Astrocyte (in vitro differentiated cells and primary cell): ENCODE results near the gene STK17A. TPM values are rescaled to one million over a fixed set of nuclear protein-coding genes. Genes with fewer than 3 reads are reported as not detected.
A peak's percentile ranks its signal among the peaks of the same experiment; 100 is the strongest.

Experiments used
- DNase-seq: peaks from one replicate; pipeline ENCODE4 v3.0.0-alpha.2; 2010; ENCODE audit warnings: low read depth
- FAIRE-seq: peaks from 2 replicates; lab custom pipeline; 2011; peaks lifted over from hg19 to GRCh38; lab: Jason Lieb, UNC
- H2AFZ ChIP-seq: 2 replicates; pipeline ENCODE4 v1.6.0; 2012; ENCODE audit warnings: low read depth, low read length, inconsistent platforms
- H3K27ac ChIP-seq: 2 replicates; pipeline ENCODE4 v1.5.1; 2011; ENCODE audit warnings: low read depth, low read length, inconsistent platforms
- H3K27me3 ChIP-seq: 2 replicates; pipeline ENCODE4 v1.6.0; 2011; ENCODE audit warnings: low read length, inconsistent platforms; ENCODE audit not compliant: insufficient read depth
- H3K36me3 ChIP-seq: 2 replicates; pipeline ENCODE4 v1.5.1; 2011; ENCODE audit warnings: low read length, inconsistent platforms; ENCODE audit not compliant: insufficient read depth
- H3K4me1 ChIP-seq: 2 replicates; pipeline ENCODE4 v1.5.1; 2011; ENCODE audit warnings: low read length, inconsistent platforms; ENCODE audit not compliant: insufficient read depth
- H3K4me2 ChIP-seq: 2 replicates; pipeline ENCODE4 v1.6.0; 2012; ENCODE audit warnings: low read length, inconsistent platforms
- H3K4me3 ChIP-seq: 2 replicates; pipeline ENCODE4 v1.5.1; 2011; ENCODE audit warnings: low read depth, mild to moderate bottlenecking, low read length, inconsistent platforms; ENCODE audit not compliant: insufficient read depth
- H3K79me2 ChIP-seq: 2 replicates; pipeline ENCODE4 v1.6.0; 2012; ENCODE audit warnings: mild to moderate bottlenecking, low read length, inconsistent platforms; ENCODE audit not compliant: insufficient read depth
- H3K9ac ChIP-seq: 2 replicates; pipeline ENCODE4 v1.6.0; 2012; ENCODE audit warnings: mild to moderate bottlenecking, low read length, inconsistent platforms
- H3K9me3 ChIP-seq: 2 replicates; pipeline ENCODE4 v1.5.1; 2012; ENCODE audit warnings: low read depth, mild to moderate bottlenecking, low read length, inconsistent platforms; ENCODE audit not compliant: insufficient read depth
- H4K20me1 ChIP-seq: 2 replicates; pipeline ENCODE4 v1.6.0; 2012; ENCODE audit warnings: low read length, inconsistent platforms; ENCODE audit not compliant: insufficient read depth
- H3K27ac Mint-ChIP-seq: one replicate; pipeline ENCODE4 v1.8.0; 2021; ENCODE audit warnings: mild to moderate bottlenecking, mixed read lengths; ENCODE audit not compliant: unreplicated experiment
- H3K27me3 Mint-ChIP-seq: one replicate; pipeline ENCODE4 v1.8.0; 2021; ENCODE audit warnings: low read depth, mixed read lengths; ENCODE audit not compliant: unreplicated experiment
- H3K36me3 Mint-ChIP-seq: one replicate; pipeline ENCODE4 v1.8.0; 2021; ENCODE audit warnings: low read depth, mixed read lengths; ENCODE audit not compliant: unreplicated experiment
- H3K4me1 Mint-ChIP-seq: one replicate; pipeline ENCODE4 v1.8.0; 2021; ENCODE audit warnings: low read depth, mixed read lengths; ENCODE audit not compliant: unreplicated experiment
- H3K4me3 Mint-ChIP-seq: one replicate; pipeline ENCODE4 v1.8.0; 2021; ENCODE audit warnings: mild to moderate bottlenecking, moderate library complexity, mixed read lengths; ENCODE audit not compliant: unreplicated experiment
- H3K9me3 Mint-ChIP-seq: one replicate; pipeline ENCODE4 v1.8.0; 2021; ENCODE audit warnings: mild to moderate bottlenecking, mixed read lengths; ENCODE audit not compliant: unreplicated experiment
- CTCF ChIP-seq: IDR thresholded peaks from 2 replicates; pipeline ENCODE4 v1.5.1; 2011; ENCODE audit warnings: low read depth, mild to moderate bottlenecking, inconsistent platforms, low read length, moderate library complexity; ENCODE audit not compliant: insufficient read depth
- EZH2 ChIP-seq: IDR thresholded peaks from 2 replicates; pipeline ENCODE4 v1.6.1; 2012; ENCODE audit warnings: mild to moderate bottlenecking, low read length, inconsistent platforms; ENCODE audit not compliant: insufficient read depth
- total RNA-seq: library from RNA; stranded (reverse); gene quantifications from 2 replicates; pipeline ENCODE4 v1.2.1, GENCODE V29; 2021

Gene STK17A
- total RNA-seq, 1 donor from 2014 or later = 38.4 TPM

GRCh38 chr7:43600056-43600455, 17.1 kb downstream of the STK17A start:
- Histone ChIP-seq H3K9me3 (no peaks in the 10 kb centered on the region), H3K36me3 (peaks cover 58% of the 10 kb centered on the region), H3K27ac (no peak overlapping the region), H3K79me2 (peaks cover 99% of the 10 kb centered on the region), H2AFZ (no peak overlapping the region), H3K9ac (no peak overlapping the region), H3K27me3 (no peaks in the 10 kb centered on the region), H4K20me1 (peaks cover 81% of the 10 kb centered on the region), H3K4me3 (no peak overlapping the region), H3K4me1 (no peaks in the 10 kb centered on the region), H3K4me2 (no peak overlapping the region)
- Mint-ChIP-seq H3K27me3 (no peaks in the 10 kb centered on the region), H3K4me3 (no peak overlapping the region), H3K36me3 (peaks cover 7% of the 10 kb centered on the region), H3K4me1 (no peaks in the 10 kb centered on the region), H3K9me3 (no peaks in the 10 kb centered on the region), H3K27ac (no peak overlapping the region)
- TF ChIP-seq CTCF (no peak), EZH2 (no peak)
- no peak for DNase-seq
- FAIRE-seq = no peak

- H3K9me3 ChIP-seq = no peaks in the 10 kb centered on the region
- DNase-seq (no peak), FAIRE-seq (peak; percentile 17)
- no peak overlapping the region for H3K27ac ChIP-seq
- Mint-ChIP-seq H3K27me3 (no peaks in the 10 kb centered on the region), H3K4me3 (no peak overlapping the region), H3K36me3 (peaks cover 5% of the 10 kb centered on the region), H3K27ac (no peak overlapping the region), H3K4me1 (no peaks in the 10 kb centered on the region), H3K9me3 (no peaks in the 10 kb centered on the region)
- no peak overlapping the region for H3K4me3 ChIP-seq
- no peak for TF ChIP-seq CTCF
- no peak for TF ChIP-seq EZH2
- no peaks in the 10 kb centered on the region for H3K4me1 ChIP-seq
- H2AFZ ChIP-seq = no peak overlapping the region
- peaks cover 48% of the 10 kb centered on the region for H3K36me3 ChIP-seq
- no peak overlapping the region for H3K4me2 ChIP-seq
- H3K9ac ChIP-seq = no peak overlapping the region
- H4K20me1 ChIP-seq = peaks cover 80% of the 10 kb centered on the region
- peaks cover 99% of the 10 kb centered on the region for H3K79me2 ChIP-seq
- H3K27me3 ChIP-seq = no peaks in the 10 kb centered on the region
Observed at GRCh38 chr7:43602256-43602655, 19.3 kb downstream of the STK17A start.

- H3K27ac ChIP-seq = no peak overlapping the region
- H3K27me3 Mint-ChIP-seq = no peaks in the 10 kb centered on the region
- no peaks in the 10 kb centered on the region for H3K4me1 Mint-ChIP-seq
- no peak overlapping the region for H3K4me3 Mint-ChIP-seq
- H3K4me3 ChIP-seq = no peak overlapping the region
- no peak overlapping the region for H3K4me2 ChIP-seq
- peaks cover 82% of the 10 kb centered on the region for H4K20me1 ChIP-seq
- H3K36me3 ChIP-seq = peaks cover 49% of the 10 kb centered on the region
- no peak overlapping the region for H3K27ac Mint-ChIP-seq
- no peaks in the 10 kb centered on the region for H3K9me3 ChIP-seq
- no peak for TF ChIP-seq CTCF
- TF ChIP-seq EZH2 = no peak
- H3K9me3 Mint-ChIP-seq = no peaks in the 10 kb centered on the region
- peaks cover 98% of the 10 kb centered on the region for H3K79me2 ChIP-seq
- H3K36me3 Mint-ChIP-seq = peaks cover 9% of the 10 kb centered on the region
- H2AFZ ChIP-seq = no peak overlapping the region
- no peaks in the 10 kb centered on the region for H3K4me1 ChIP-seq
- no peaks in the 10 kb centered on the region for H3K27me3 ChIP-seq
- DNase-seq (no peak), FAIRE-seq (no peak)
- H3K9ac ChIP-seq = no peak overlapping the region
Observed at GRCh38 chr7:43604251-43604650, 21.3 kb downstream of the STK17A start.
